Measurements from ENCODE around the gene PTGES3L. TPM values are rescaled to one million over a fixed set of nuclear protein-coding genes. Genes with fewer than 3 reads are reported as not detected.
"Not testable (repeated sequence)": the region's sequence is repeated elsewhere in the genome, so short reads cannot be mapped to it uniquely, and the experiment has no call there.

Gene PTGES3L
- total and polyA plus RNA-seq, 4 donors: 1.5 to 8.2 (median 4.2) TPM

- no peaks in the 10 kb centered on the region for H3K27me3 ChIP-seq (ENCODE audit: control insufficient read depth, insufficient read depth, low read length)
- no peak overlapping the region for H3K27ac ChIP-seq (ENCODE audit: low read depth, low read length)
- DNase-seq (ENCODE audit: low read depth in 4 of 6, low spot score in 6 of 6): no peak
- no peaks in the 10 kb centered on the region for H3K4me1 ChIP-seq (ENCODE audit: control insufficient read depth, insufficient read depth, low read length)
- no peaks in the 10 kb centered on the region for H3K36me3 ChIP-seq (ENCODE audit: control insufficient read depth, insufficient read depth, low read length)
- H3K4me3 ChIP-seq (ENCODE audit: low read depth, low read length): no peak overlapping the region
- 39% methylated on average over 4 of the region's 5 CpGs for WGBS (ENCODE audit: insufficient coverage)
- no peaks in the 10 kb centered on the region for H3K9me3 ChIP-seq (ENCODE audit: control insufficient read depth, insufficient read depth, low read length)
These were observed 55.0 kb downstream of the PTGES3L start for GRCh38 chr17:42924891-42925290.

- not testable (repeated sequence) for DNase-seq (ENCODE audit: low read depth in 4 of 6, low spot score in 6 of 6); H3K27me3 ChIP-seq (ENCODE audit: control insufficient read depth, insufficient read depth, low read length); H3K9me3 ChIP-seq (ENCODE audit: control insufficient read depth, insufficient read depth, low read length); H3K4me3 ChIP-seq (ENCODE audit: low read depth, low read length); H3K36me3 ChIP-seq (ENCODE audit: control insufficient read depth, insufficient read depth, low read length); H3K4me1 ChIP-seq (ENCODE audit: control insufficient read depth, insufficient read depth, low read length); H3K27ac ChIP-seq (ENCODE audit: low read depth, low read length)
- 93% methylated on average over 6 of the region's 7 CpGs for WGBS (ENCODE audit: insufficient coverage)
These were observed 56.4 kb downstream of the PTGES3L start for GRCh38 chr17:42923472-42923871.

- WGBS (ENCODE audit: insufficient coverage): 87% methylated on average over 4 of the region's 7 CpGs
- H3K36me3 ChIP-seq (ENCODE audit: control insufficient read depth, insufficient read depth, low read length): no peaks in the 10 kb centered on the region
- DNase-seq (ENCODE audit: low read depth in 4 of 6, low spot score in 6 of 6): no peak
- no peaks in the 10 kb centered on the region for H3K9me3 ChIP-seq (ENCODE audit: control insufficient read depth, insufficient read depth, low read length)
- no peak overlapping the region for H3K27ac ChIP-seq (ENCODE audit: low read depth, low read length)
- no peaks in the 10 kb centered on the region for H3K4me1 ChIP-seq (ENCODE audit: control insufficient read depth, insufficient read depth, low read length)
- H3K4me3 ChIP-seq (ENCODE audit: low read depth, low read length): no peak overlapping the region
- no peaks in the 10 kb centered on the region for H3K27me3 ChIP-seq (ENCODE audit: control insufficient read depth, insufficient read depth, low read length)
These were observed 57.6 kb downstream of the PTGES3L start for GRCh38 chr17:42922294-42922693.

GRCh38 chr17:42920922-42921321, 59.0 kb downstream of the PTGES3L start:
- no peaks in the 10 kb centered on the region for H3K36me3 ChIP-seq (ENCODE audit: control insufficient read depth, insufficient read depth, low read length)
- H3K9me3 ChIP-seq (ENCODE audit: control insufficient read depth, insufficient read depth, low read length): no peaks in the 10 kb centered on the region
- H3K27ac ChIP-seq (ENCODE audit: low read depth, low read length): no peak overlapping the region
- WGBS (ENCODE audit: insufficient coverage): 63% methylated on average over 2 of the region's 3 CpGs
- H3K4me3 ChIP-seq (ENCODE audit: low read depth, low read length): no peak overlapping the region
- no peaks in the 10 kb centered on the region for H3K27me3 ChIP-seq (ENCODE audit: control insufficient read depth, insufficient read depth, low read length)
- no peaks in the 10 kb centered on the region for H3K4me1 ChIP-seq (ENCODE audit: control insufficient read depth, insufficient read depth, low read length)
- DNase-seq (ENCODE audit: low read depth in 4 of 6, low spot score in 6 of 6): peak in 1 of 6 donors; percentile 26

- no peaks in the 10 kb centered on the region for H3K4me1 ChIP-seq (ENCODE audit: control insufficient read depth, insufficient read depth, low read length)
- WGBS (ENCODE audit: insufficient coverage): 44% methylated on average over 4 of the region's 10 CpGs
- no peak overlapping the region for H3K27ac ChIP-seq (ENCODE audit: low read depth, low read length)
- no peaks in the 10 kb centered on the region for H3K9me3 ChIP-seq (ENCODE audit: control insufficient read depth, insufficient read depth, low read length)
- no peaks in the 10 kb centered on the region for H3K27me3 ChIP-seq (ENCODE audit: control insufficient read depth, insufficient read depth, low read length)
- H3K36me3 ChIP-seq (ENCODE audit: control insufficient read depth, insufficient read depth, low read length): no peaks in the 10 kb centered on the region
- H3K4me3 ChIP-seq (ENCODE audit: low read depth, low read length): no peak overlapping the region
- DNase-seq (ENCODE audit: low read depth in 4 of 6, low spot score in 6 of 6): no peak
These were observed 59.6 kb downstream of the PTGES3L start for GRCh38 chr17:42920106-42920900.

- DNase-seq (ENCODE audit: low read depth in 4 of 6, low spot score in 6 of 6): peak in 1 of 6 donors; percentile 3
- not testable (repeated sequence) for H3K27me3 ChIP-seq (ENCODE audit: control insufficient read depth, insufficient read depth, low read length); H3K27ac ChIP-seq (ENCODE audit: low read depth, low read length); H3K4me1 ChIP-seq (ENCODE audit: control insufficient read depth, insufficient read depth, low read length); H3K9me3 ChIP-seq (ENCODE audit: control insufficient read depth, insufficient read depth, low read length); H3K36me3 ChIP-seq (ENCODE audit: control insufficient read depth, insufficient read depth, low read length); H3K4me3 ChIP-seq (ENCODE audit: low read depth, low read length)
- 58% methylated on average over 2 of the region's 10 CpGs for WGBS (ENCODE audit: insufficient coverage)
These were observed 60.3 kb downstream of the PTGES3L start for GRCh38 chr17:42919522-42920077.

GRCh38 chr17:42918902-42919521, 60.9 kb downstream of the PTGES3L start:
- no peaks in the 10 kb centered on the region for H3K27me3 ChIP-seq (ENCODE audit: control insufficient read depth, insufficient read depth, low read length)
- no peaks in the 10 kb centered on the region for H3K4me1 ChIP-seq (ENCODE audit: control insufficient read depth, insufficient read depth, low read length)
- H3K36me3 ChIP-seq (ENCODE audit: control insufficient read depth, insufficient read depth, low read length): no peaks in the 10 kb centered on the region
- DNase-seq (ENCODE audit: low read depth in 4 of 6, low spot score in 6 of 6): no peak
- H3K27ac ChIP-seq (ENCODE audit: low read depth, low read length): no peak overlapping the region
- H3K4me3 ChIP-seq (ENCODE audit: low read depth, low read length): no peak overlapping the region
- no peaks in the 10 kb centered on the region for H3K9me3 ChIP-seq (ENCODE audit: control insufficient read depth, insufficient read depth, low read length)
- no CpG with 5 or more reads among the region's 3 CpGs for WGBS (ENCODE audit: insufficient coverage)

Small RNAs within 50 kb of the gene (small RNA-seq; reads per million reads assigned to genes)
- not detected for gene AARSD1 (ENCODE audit: low replicate concordance)
- gene RF00561 (ENCODE audit: low replicate concordance): not detected

Other genes with a start within 250 kb of the PTGES3L start
- 10 to 100 TPM; 28.7 to 42.5 TPM for gene EZH1, start 235.0 kb downstream of the PTGES3L start, total RNA-seq
- gene EZH1, start 235.0 kb downstream of the PTGES3L start, polyA plus RNA-seq (ENCODE audit: insufficient read length in 2 of 2): 10 to 100 TPM; 43.0 to 53.5 TPM
- gene RAMP2, start 218.9 kb downstream of the PTGES3L start, total RNA-seq: 100 to 1,000 TPM in 1 of 2 donors, 10 to 100 TPM in 1; 25.2 to 106 TPM
- 100 to 1,000 TPM in 1 of 2 donors, 10 to 100 TPM in 1; 79.3 to 100 TPM for gene RAMP2, start 218.9 kb downstream of the PTGES3L start, polyA plus RNA-seq (ENCODE audit: insufficient read length in 2 of 2)
- gene VPS25, start 206.6 kb downstream of the PTGES3L start, total RNA-seq: 100 to 1,000 TPM in 1 of 2 donors, 10 to 100 TPM in 1; 39.6 to 106 TPM
- 10 to 100 TPM; 54.1 to 64.9 TPM for gene VPS25, start 206.6 kb downstream of the PTGES3L start, polyA plus RNA-seq (ENCODE audit: insufficient read length in 2 of 2)
- gene WNK4, start 199.5 kb downstream of the PTGES3L start, total RNA-seq: 10 to 100 TPM in 1 of 2 donors, 1 to 10 TPM in 1; 3.5 to 11.2 TPM
- 10 to 100 TPM in 1 of 2 donors, 1 to 10 TPM in 1; 1.9 to 14.1 TPM for gene WNK4, start 199.5 kb downstream of the PTGES3L start, polyA plus RNA-seq (ENCODE audit: insufficient read length in 2 of 2)
- 100 to 1,000 TPM in 1 of 2 donors, 10 to 100 TPM in 1; 83.3 to 152 TPM for gene COA3, start 181.4 kb downstream of the PTGES3L start, total RNA-seq
- 100 to 1,000 TPM; 126 to 127 TPM for gene COA3, start 181.4 kb downstream of the PTGES3L start, polyA plus RNA-seq (ENCODE audit: insufficient read length in 2 of 2)
- 1 to 10 TPM in 1 of 2 donors, under 1 TPM in 1; 0.50 to 1.3 TPM for gene CNTD1, start 181.2 kb downstream of the PTGES3L start, total RNA-seq
- gene CNTD1, start 181.2 kb downstream of the PTGES3L start, polyA plus RNA-seq (ENCODE audit: insufficient read length in 2 of 2): 1 to 10 TPM; 1.3 to 2.8 TPM
- gene BECN1, start 155.8 kb downstream of the PTGES3L start, total RNA-seq: 10 to 100 TPM; 72.9 to 87.0 TPM
- 10 to 100 TPM; 60.5 to 65.1 TPM for gene BECN1, start 155.8 kb downstream of the PTGES3L start, polyA plus RNA-seq (ENCODE audit: insufficient read length in 2 of 2)
- 10 to 100 TPM; 55.8 to 59.2 TPM for gene PSME3, start 146.7 kb downstream of the PTGES3L start, total RNA-seq
- gene PSME3, start 146.7 kb downstream of the PTGES3L start, polyA plus RNA-seq (ENCODE audit: insufficient read length in 2 of 2): 10 to 100 TPM; 96.6 to 98.5 TPM
- 1 to 10 TPM; 1.2 to 1.3 TPM for gene AOC2, start 135.5 kb downstream of the PTGES3L start, total RNA-seq
- gene AOC2, start 135.5 kb downstream of the PTGES3L start, polyA plus RNA-seq (ENCODE audit: insufficient read length in 2 of 2): 1 to 10 TPM; 3.3 to 4.1 TPM
- gene AOC3, start 128.9 kb downstream of the PTGES3L start, total RNA-seq: 1 to 10 TPM; 2.7 to 6.2 TPM
- 1 to 10 TPM; 2.9 to 3.0 TPM for gene AOC3, start 128.9 kb downstream of the PTGES3L start, polyA plus RNA-seq (ENCODE audit: insufficient read length in 2 of 2)
- gene G6PC1, start 79.3 kb downstream of the PTGES3L start, total RNA-seq: under 1 TPM in 1 of 2 donors, not detected in 1; 0.06 TPM
- under 1 TPM; 0.05 to 0.11 TPM for gene G6PC1, start 79.3 kb downstream of the PTGES3L start, polyA plus RNA-seq (ENCODE audit: insufficient read length in 2 of 2)
- gene AARSD1, start 15.6 kb downstream of the PTGES3L start, total RNA-seq: 10 to 100 TPM; 20.8 to 34.6 TPM
- gene AARSD1, start 15.6 kb downstream of the PTGES3L start, polyA plus RNA-seq (ENCODE audit: insufficient read length in 2 of 2): 10 to 100 TPM; 69.2 to 91.2 TPM
- 10 to 100 TPM; 12.2 to 12.5 TPM for gene RUNDC1, start 485 bp upstream of the PTGES3L start, total RNA-seq
- 10 to 100 TPM; 21.0 to 21.3 TPM for gene RUNDC1, start 485 bp upstream of the PTGES3L start, polyA plus RNA-seq (ENCODE audit: insufficient read length in 2 of 2)
- gene RPL27, start 18.3 kb upstream of the PTGES3L start, total RNA-seq: 1,000 to 10,000 TPM in 1 of 2 donors, 100 to 1,000 TPM in 1; 670 to 1,375 TPM
- gene RPL27, start 18.3 kb upstream of the PTGES3L start, polyA plus RNA-seq (ENCODE audit: insufficient read length in 2 of 2): 1,000 to 10,000 TPM in 1 of 2 donors, 100 to 1,000 TPM in 1; 939 to 1,002 TPM
- 10 to 100 TPM in 1 of 2 donors, 1 to 10 TPM in 1; 8.5 to 32.5 TPM for gene IFI35, start 26.7 kb upstream of the PTGES3L start, total RNA-seq
- 10 to 100 TPM in 1 of 2 donors, 1 to 10 TPM in 1; 9.2 to 12.9 TPM for gene IFI35, start 26.7 kb upstream of the PTGES3L start, polyA plus RNA-seq (ENCODE audit: insufficient read length in 2 of 2)
- 100 to 1,000 TPM in 1 of 2 donors, 10 to 100 TPM in 1; 80.8 to 139 TPM for gene VAT1, start 42.3 kb upstream of the PTGES3L start, total RNA-seq
- gene VAT1, start 42.3 kb upstream of the PTGES3L start, polyA plus RNA-seq (ENCODE audit: insufficient read length in 2 of 2): 100 to 1,000 TPM; 225 to 239 TPM
- gene RND2, start 45.2 kb upstream of the PTGES3L start, total RNA-seq: 10 to 100 TPM; 19.2 to 25.5 TPM
- 10 to 100 TPM; 81.8 to 86.9 TPM for gene RND2, start 45.2 kb upstream of the PTGES3L start, polyA plus RNA-seq (ENCODE audit: insufficient read length in 2 of 2)
- 10 to 100 TPM; 11.7 to 16.2 TPM for gene BRCA1, start 145.3 kb upstream of the PTGES3L start, total RNA-seq
- 1 to 10 TPM; 8.5 to 9.1 TPM for gene BRCA1, start 145.3 kb upstream of the PTGES3L start, polyA plus RNA-seq (ENCODE audit: insufficient read length in 2 of 2)
- gene NBR1, start 191.1 kb upstream of the PTGES3L start, total RNA-seq: 100 to 1,000 TPM in 1 of 2 donors, 10 to 100 TPM in 1; 93.8 to 104 TPM
- gene NBR1, start 191.1 kb upstream of the PTGES3L start, polyA plus RNA-seq (ENCODE audit: insufficient read length in 2 of 2): 10 to 100 TPM; 79.3 to 86.7 TPM
- 1 to 10 TPM; 2.6 to 6.9 TPM for gene TMEM106A, start 231.8 kb upstream of the PTGES3L start, total RNA-seq
- gene TMEM106A, start 231.8 kb upstream of the PTGES3L start, polyA plus RNA-seq (ENCODE audit: insufficient read length in 2 of 2): 1 to 10 TPM; 2.3 to 5.9 TPM
- under 1 TPM in 1 of 2 donors, not detected in 1; 0.55 TPM for gene CCDC200, start 248.5 kb upstream of the PTGES3L start, total RNA-seq
- 10 to 100 TPM in 1 of 2 donors, 1 to 10 TPM in 1; 4.4 to 11.0 TPM for gene CCDC200, start 248.5 kb upstream of the PTGES3L start, polyA plus RNA-seq (ENCODE audit: insufficient read length in 2 of 2)

Measured in spinal cord (tissue), 10 donors.